GM19043 (cell line): ENCODE measurements around the gene RGCC.
"Not testable (repeated sequence)": the region's sequence is repeated elsewhere in the genome, so short reads cannot be mapped to it uniquely, and the experiment has no call there.

ENCODE experiments used
- ATAC-seq: cut with Tn5 transposase; IDR thresholded peaks from one replicate; pipeline ENCODE4 v1.9.1; 2021; ENCODE audit warnings: low read depth; ENCODE audit not compliant: unreplicated experiment

Gene RGCC, protein sequence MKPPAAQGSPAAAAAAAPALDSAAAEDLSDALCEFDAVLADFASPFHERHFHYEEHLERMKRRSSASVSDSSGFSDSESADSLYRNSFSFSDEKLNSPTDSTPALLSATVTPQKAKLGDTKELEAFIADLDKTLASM

GRCh38 chr13:41456768-41457588 is at the start of gene RGCC:
RGCC (plus strand) TSS chr13:41457550; CDS start chr13:41457708, 158 bp downstream.
- ATAC-seq: peak; percentile 34

DNA sequence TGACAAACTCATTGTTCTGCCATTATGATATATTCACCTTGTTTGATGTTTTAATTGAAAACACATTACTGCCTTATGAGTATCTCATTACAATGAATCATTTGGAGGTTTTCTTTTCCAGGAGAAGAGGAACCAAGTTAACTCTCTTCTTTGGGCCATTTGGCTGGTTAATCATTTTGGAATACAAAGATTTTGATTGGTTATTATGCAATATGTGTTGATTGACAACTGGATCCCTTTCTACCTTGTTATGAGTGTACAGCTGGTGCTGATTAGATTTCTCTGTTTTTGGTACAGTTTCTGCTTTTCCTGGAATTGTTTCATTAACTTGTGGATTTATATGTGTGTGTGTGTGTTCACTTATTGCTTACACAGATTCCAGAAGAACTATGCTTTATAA is 49.2 kb upstream of the RGCC start:
- ATAC-seq: no peak

DNA sequence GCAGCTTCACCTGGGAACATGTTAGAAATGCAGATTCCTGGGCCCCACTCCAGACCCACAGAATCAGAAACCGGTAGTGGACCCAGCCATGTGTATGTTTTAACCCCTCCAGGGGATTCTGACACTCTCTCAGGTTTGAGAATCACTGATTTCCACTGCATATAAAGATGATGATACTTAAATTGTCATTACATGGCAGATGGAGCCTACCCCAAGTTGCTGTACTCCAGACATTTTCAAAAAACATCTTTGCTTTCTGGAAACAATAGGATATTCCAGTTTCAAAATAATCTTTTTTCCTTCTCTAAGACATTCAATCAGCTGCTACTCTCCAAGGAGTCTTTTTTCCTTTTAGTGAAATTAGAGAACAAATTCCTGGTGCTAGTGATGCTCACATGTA is 48.6 kb upstream of the RGCC start:
- ATAC-seq: no peak

GRCh38 chr13:41409611-41410010 is 47.7 kb upstream of the RGCC start:
- ATAC-seq: no peak

- no peak for ATAC-seq
Observed at GRCh38 chr13:41411060-41411459, 46.3 kb upstream of the RGCC start.

DNA sequence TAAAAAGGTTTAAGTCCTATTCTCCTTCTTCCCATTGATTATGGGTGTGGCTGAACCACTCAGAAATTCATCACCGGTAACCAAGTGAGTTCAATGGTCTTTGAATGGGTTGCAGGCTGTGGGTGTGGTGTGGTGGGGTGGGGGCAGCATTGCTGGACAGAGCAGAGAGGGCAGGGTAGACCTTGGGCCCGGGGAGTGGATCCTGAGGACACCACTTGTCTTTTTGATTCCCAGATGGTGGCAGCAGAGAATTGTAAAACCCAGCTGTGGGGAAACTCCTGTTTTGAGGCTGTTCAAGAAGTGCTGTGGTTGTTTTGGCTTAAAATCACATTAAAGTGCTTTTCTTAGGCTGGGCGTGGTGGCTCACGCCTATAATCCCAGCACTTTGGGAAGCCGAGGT is 45.8 kb upstream of the RGCC start:
- no peak for ATAC-seq

GRCh38 chr13:41413872-41414271 is 43.5 kb upstream of the RGCC start:
- ATAC-seq: no peak

DNA sequence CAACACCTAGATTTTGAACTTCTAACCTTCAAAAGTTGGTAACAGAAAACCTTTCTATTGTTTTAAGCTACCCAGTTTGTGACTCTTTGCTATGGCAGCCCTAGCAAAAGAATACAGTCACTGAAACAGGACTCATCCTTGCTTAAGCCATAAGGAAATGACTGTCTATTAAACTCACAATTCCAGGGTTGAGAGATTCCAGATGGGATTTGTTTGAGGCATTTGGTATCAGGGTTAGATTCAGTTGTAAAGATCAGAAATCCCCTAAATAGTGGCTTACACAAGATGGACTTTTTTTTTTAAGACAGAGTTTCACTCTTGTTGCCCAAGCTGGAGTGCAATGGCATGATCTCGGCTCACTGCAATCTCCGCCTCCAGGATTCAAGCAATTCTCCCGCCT is 41.1 kb upstream of the RGCC start:
- ATAC-seq: no peak

- ATAC-seq: no peak
Observed at GRCh38 chr13:41418027-41418426, 39.3 kb upstream of the RGCC start.

DNA sequence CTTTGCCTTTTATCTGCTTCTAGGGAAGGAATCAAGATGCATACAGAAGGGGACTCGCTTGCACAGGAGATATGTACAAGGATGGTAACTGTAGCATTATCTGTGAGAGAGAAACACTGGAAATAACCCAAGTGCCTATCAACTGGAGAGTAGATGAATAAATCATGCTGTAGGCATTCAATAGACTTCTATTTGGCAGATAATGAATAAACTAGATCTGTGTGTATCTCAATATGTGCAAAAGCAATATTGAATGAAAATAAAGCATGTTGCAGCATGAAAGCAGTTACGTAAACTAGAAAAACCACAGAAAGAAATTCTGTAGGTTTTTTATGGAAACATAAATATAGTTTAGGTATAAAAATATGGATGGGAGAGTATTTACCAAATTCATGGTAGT is 38.6 kb upstream of the RGCC start:
- no peak for ATAC-seq

DNA sequence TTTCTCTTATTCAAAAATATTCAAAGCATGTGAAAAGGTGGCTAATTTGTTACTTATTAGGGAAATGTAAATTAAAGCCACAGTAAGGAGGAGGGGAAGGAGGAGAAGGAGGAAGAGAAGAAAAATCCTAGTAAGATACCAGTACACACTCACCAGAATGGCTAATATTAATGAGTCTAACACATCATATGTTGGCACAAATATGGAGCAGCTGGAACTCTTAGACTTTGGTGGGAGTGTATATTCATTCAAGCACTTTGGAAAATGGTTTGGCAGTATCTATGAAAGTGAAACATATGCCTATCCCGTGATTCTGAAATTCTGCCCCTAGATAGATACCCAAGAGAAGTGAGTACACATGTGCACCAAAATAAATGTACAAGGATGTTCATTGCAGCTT is 38.1 kb upstream of the RGCC start:
- ATAC-seq: no peak

DNA sequence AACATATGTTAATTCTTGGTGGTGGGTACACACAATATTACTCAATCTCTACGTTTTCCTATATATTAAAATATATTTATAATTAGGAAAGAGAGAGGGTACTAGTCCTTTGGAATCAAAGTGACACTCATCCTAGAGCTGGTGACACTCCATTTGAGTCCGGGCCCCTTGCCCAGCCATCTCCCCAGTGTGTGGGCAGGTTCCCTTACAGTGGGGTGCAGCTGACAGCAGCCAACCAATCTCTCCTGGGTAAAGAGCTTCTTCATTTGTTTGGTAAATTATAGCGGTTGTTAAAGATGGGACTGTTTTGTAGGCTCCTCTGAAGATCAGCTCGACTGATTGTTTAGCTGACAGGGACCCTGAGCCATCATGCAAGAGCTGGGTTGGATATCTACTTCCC is 37.2 kb upstream of the RGCC start:
- no peak for ATAC-seq

GRCh38 chr13:41421330-41421729 is 36.0 kb upstream of the RGCC start:
- not testable (repeated sequence) for ATAC-seq

DNA sequence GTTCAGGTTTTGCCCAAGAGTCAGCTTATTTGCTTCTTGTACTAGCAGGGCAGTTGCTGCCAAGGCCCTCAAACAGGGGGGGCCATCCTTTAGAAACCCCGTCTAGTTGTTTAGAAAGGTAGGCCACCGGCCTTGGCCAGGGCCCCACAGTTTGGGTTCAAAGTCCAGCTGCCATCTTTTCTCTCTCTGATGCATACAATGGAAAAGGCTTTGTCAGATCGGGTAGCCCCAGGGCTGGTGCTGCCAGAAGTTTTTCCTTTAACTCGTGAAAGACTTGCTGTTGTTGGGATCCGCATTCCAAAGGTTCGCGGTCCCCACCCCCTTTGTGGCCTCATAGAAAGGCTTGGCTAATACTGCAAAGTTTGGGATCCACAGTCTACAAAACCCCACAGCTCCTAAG is 35.4 kb upstream of the RGCC start:
- not testable (repeated sequence) for ATAC-seq

- ATAC-seq: not testable (repeated sequence)
Observed at GRCh38 chr13:41423259-41423658, 34.1 kb upstream of the RGCC start.

GRCh38 chr13:41424675-41425074 is 32.7 kb upstream of the RGCC start:
- not testable (repeated sequence) for ATAC-seq

- ATAC-seq: no peak
Observed at GRCh38 chr13:41426047-41426446, 31.3 kb upstream of the RGCC start.

- no peak for ATAC-seq
Observed at GRCh38 chr13:41427666-41428065, 29.7 kb upstream of the RGCC start.

GRCh38 chr13:41428155-41428554 is 29.2 kb upstream of the RGCC start:
- ATAC-seq: no peak

DNA sequence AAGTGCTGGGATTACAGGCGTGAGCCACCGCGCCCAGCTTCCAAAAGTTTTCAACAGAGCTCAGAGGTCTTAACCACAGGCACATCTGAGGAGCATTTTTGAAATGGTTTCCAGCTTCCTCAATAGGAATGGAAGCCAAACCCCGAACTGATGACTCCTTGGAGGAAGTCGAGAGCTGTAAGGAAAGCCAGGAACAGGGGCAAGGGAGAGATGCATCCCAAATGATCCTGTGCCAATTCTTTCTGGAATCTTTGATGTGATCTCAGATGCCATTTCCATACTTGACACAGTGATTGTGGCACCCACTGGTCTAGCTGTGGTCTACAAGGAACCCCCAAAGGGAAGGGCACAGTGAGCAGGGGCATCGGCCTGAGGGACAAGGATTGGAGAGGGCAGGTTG is 23.3 kb upstream of the RGCC start:
- ATAC-seq: not testable (repeated sequence)

DNA sequence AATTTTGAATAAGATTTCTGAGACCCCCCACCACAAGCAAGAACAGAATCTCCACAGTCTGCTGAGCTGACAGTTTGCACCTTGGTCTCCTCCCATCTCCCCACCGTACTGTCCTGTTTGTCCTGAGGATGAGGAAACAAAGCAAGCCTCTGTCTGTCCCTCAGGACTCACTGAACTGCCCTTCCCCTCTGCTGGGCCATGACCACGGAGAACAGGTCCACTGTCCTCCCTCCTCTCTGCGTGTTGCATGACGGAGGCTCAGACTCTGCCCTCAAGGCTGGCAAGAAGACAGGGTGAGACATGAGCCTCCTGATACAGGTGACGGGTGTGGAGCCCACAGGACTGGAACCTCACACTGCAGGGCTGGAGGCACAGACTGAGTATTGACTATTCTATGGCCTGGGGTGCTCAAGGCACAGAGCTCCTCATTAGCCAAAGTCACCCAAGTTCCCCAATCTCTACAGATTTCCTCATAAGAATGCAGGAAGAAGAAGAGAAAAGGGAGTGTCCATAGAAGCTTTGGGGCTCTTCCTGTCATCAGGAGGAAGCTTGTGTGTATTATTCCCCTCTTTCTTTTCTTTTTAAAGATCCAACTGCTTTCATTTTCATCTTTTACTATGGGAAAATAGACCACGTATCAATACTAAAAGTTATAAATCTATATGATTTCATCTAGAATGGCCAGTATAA is 22.4 kb upstream of the RGCC start:
- ATAC-seq: no peak

DNA sequence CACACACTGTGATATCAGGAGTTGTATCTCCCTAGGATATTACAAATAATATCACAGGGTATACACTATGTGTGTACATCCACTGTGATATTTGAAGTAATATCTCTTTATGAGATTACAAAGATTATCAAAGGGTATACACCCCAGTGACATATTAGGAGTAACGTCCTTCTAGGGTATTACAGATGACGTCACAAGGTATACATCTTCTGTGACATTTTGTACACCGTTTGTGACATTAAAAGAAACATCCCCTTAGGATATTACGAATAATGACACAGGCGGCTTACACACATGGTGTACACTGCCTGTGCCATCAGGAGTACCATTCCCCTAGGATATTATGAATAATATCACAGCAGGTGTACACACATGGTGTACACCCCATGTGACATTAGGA is 13.4 kb upstream of the RGCC start:
- no peak for ATAC-seq
